ENCODE data around the gene PCDH9. TPM values are rescaled to one million over a fixed set of nuclear protein-coding genes. Genes with fewer than 3 reads are reported as not detected.

Gene PCDH9
- total and polyA plus RNA-seq, 9 donors: 0.18 to 6.5 (median 1.3) TPM

- Histone ChIP-seq H3K36me3 (no peaks in the 10 kb centered on the region), H3K9me3 (no peaks in the 10 kb centered on the region), H3K27ac (no peak overlapping the region), H3K27me3 (no peaks in the 10 kb centered on the region), H3K4me1 (ENCODE audit: insufficient read depth) (no peaks in the 10 kb centered on the region), H3K4me3 (no peak overlapping the region)
- no peak for DNase-seq
- intact Hi-C loops (cut with DNase I): no loop called here
- WGBS, 3 donors: 58 to 80% (median 72%) methylated on average over 6 of the region's 6 CpGs
- TF ChIP-seq POLR2A (IDR thresholded peaks at IDR 0.05) (no peak), EP300 (IDR thresholded peaks at IDR 0.05) (no peak)
- TF ChIP-seq, protein P1, sequence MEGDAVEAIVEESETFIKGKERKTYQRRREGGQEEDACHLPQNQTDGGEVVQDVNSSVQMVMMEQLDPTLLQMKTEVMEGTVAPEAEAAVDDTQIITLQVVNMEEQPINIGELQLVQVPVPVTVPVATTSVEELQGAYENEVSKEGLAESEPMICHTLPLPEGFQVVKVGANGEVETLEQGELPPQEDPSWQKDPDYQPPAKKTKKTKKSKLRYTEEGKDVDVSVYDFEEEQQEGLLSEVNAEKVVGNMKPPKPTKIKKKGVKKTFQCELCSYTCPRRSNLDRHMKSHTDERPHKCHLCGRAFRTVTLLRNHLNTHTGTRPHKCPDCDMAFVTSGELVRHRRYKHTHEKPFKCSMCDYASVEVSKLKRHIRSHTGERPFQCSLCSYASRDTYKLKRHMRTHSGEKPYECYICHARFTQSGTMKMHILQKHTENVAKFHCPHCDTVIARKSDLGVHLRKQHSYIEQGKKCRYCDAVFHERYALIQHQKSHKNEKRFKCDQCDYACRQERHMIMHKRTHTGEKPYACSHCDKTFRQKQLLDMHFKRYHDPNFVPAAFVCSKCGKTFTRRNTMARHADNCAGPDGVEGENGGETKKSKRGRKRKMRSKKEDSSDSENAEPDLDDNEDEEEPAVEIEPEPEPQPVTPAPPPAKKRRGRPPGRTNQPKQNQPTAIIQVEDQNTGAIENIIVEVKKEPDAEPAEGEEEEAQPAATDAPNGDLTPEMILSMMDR (IDR thresholded peaks at IDR 0.05): no peak
These were observed 92.9 kb downstream of the PCDH9 start for GRCh38 chr13:67137044-67137735.

DNA sequence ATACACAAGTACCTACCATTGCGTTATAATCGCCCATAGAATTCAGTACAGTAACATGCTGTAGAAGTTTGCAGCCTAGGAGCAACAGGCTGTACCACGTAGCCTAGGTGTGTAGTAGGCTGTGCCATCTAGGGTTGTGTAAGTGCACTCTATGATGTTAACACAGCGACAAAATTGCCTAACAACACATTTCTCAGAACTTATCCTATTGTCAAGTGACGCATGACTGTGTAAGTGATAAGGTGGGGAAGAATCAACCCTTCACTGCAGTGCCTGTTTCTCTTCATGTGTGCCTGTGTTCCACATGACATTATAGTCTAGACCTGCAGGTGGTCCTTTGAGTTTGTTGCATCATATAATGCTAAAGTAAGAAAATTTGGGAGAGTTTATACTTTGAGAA lies 94.0 kb downstream of the PCDH9 start:
- no peak for TF ChIP-seq EP300 (IDR thresholded peaks at IDR 0.05)
- TF ChIP-seq POLR2A (IDR thresholded peaks at IDR 0.05): no peak
- TF ChIP-seq, protein P1 (IDR thresholded peaks at IDR 0.05): no peak
- H3K27ac ChIP-seq: no peak overlapping the region
- H3K4me3 ChIP-seq: no peak overlapping the region
- intact Hi-C loops (cut with DNase I): no loop called here
- no peaks in the 10 kb centered on the region for H3K27me3 ChIP-seq
- 79 to 99% (median 97%) methylated on average over 5 of the region's 5 CpGs for WGBS, 3 donors
- H3K9me3 ChIP-seq: no peaks in the 10 kb centered on the region
- DNase-seq: no peak
- H3K4me1 ChIP-seq (ENCODE audit: insufficient read depth): no peaks in the 10 kb centered on the region
- no peaks in the 10 kb centered on the region for H3K36me3 ChIP-seq

DNA sequence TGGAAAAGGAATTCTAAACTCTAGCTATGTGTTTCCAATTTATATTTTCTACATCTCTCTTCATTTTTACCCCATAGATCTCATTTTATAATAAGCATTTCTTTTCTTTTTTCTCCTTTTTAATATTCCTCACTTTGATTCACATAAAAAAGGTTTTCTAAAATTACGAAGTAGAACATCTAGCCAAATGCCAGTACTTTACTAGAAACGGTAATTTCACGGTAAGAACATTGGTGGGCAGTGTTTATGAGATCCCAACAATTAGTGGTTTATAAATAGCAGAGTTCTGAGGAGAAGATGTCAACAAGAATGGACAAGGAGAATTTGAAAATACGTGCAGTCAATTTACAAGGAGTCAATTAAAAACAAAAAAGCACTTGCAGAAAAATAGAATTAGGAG lies 94.8 kb downstream of the PCDH9 start:
- Histone ChIP-seq H3K27me3 (no peaks in the 10 kb centered on the region), H3K36me3 (no peaks in the 10 kb centered on the region), H3K9me3 (no peaks in the 10 kb centered on the region), H3K4me1 (ENCODE audit: insufficient read depth) (no peaks in the 10 kb centered on the region), H3K4me3 (no peak overlapping the region), H3K27ac (no peak overlapping the region)
- TF ChIP-seq EP300 (IDR thresholded peaks at IDR 0.05) (no peak), POLR2A (IDR thresholded peaks at IDR 0.05) (no peak)
- TF ChIP-seq, protein P1 (IDR thresholded peaks at IDR 0.05): no peak
- intact Hi-C loops (cut with DNase I): no loop called here
- 78 to 85% (median 80%) methylated on average over 4 of the region's 4 CpGs for WGBS, 3 donors
- no peak for DNase-seq

DNA sequence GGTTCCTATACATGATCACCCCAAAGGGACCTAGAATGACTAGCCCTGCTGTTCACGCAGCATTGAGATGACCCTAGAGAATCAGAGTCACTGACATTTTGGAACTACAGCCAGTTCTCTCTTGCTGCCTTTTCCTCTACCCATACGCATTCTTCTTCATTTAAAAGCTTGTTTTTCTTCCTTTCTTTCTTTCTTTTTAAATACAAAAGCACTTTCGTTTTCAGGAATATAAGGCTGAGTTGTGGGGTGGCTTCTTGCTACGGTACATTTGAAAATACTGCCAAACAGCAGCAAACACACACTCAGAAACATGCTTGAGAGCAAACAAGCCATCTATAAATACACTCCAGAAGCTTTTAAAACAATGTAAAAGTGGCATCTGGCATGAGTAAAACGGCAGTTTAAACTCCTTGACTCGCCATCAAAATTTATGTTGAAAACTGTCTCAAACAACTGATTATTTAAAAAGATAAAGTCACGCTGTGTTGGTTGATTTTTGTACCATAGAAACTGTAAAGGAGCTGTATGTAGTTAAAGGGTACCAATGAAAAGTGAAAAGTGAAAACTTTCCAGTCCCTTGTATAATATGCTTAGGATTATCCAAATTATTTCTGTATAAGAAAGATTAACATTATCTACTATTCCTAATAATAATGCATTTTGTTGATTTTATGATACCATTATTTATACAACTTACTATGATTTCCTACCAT lies 95.6 kb downstream of the PCDH9 start:
- Histone ChIP-seq H3K9me3 (no peaks in the 10 kb centered on the region), H3K4me3 (no peak overlapping the region), H3K27ac (no peak overlapping the region), H3K36me3 (no peaks in the 10 kb centered on the region), H3K27me3 (no peaks in the 10 kb centered on the region), H3K4me1 (ENCODE audit: insufficient read depth) (no peaks in the 10 kb centered on the region)
- no peak for DNase-seq
- TF ChIP-seq, protein P1 (IDR thresholded peaks at IDR 0.05): no peak
- TF ChIP-seq POLR2A (IDR thresholded peaks at IDR 0.05): no peak
- no peak for TF ChIP-seq EP300 (IDR thresholded peaks at IDR 0.05)
- WGBS, 3 donors: 8 to 10% (median 10%) methylated on average over 7 of the region's 7 CpGs
- intact Hi-C loops (cut with DNase I): no loop called here
